Liver (tissue), 3 donors: Measurements from ENCODE around the gene CA10.

Experiments used
- GABPA ChIP-seq, 2 donors: IDR thresholded peaks in 1 of 2; conservative IDR thresholded peaks in 1 of 2; 2 replicates each; pipeline ENCODE4 v1.6.1; 2016; ENCODE audit warnings: antibody characterized with exemption in 2 of 2, mild to moderate bottlenecking in 1 of 2, moderate library complexity in 1 of 2
- JUND ChIP-seq, 2 donors: IDR thresholded peaks; 2 replicates each; pipeline ENCODE4 v1.6.1; 2016; ENCODE audit warnings: antibody characterized with exemption in 2 of 2
- RAD21 ChIP-seq, 2 donors: IDR thresholded peaks; 2 replicates each; pipeline ENCODE4 v1.6.1; 2016; ENCODE audit warnings: antibody characterized with exemption in 2 of 2, mild to moderate bottlenecking in 2 of 2
- YY1 ChIP-seq: IDR thresholded peaks from 2 replicates; pipeline ENCODE4 v1.6.1; 2016; ENCODE audit warnings: antibody characterized with exemption, mild to moderate bottlenecking
- TF ChIP-seq, protein P1 (sequence below): IDR thresholded peaks from 2 replicates; pipeline ENCODE4 v1.6.1; 2016; ENCODE audit warnings: antibody characterized with exemption
- TF ChIP-seq, protein P2 (sequence below): fragments of 150-350 bp; IDR thresholded peaks from 2 replicates; pipeline ENCODE4 v1.5.1; 2017; ENCODE audit warnings: improper control_type of control experiment, low read depth, low read length; ENCODE audit not compliant: missing input control
- TF ChIP-seq, protein P3 (sequence below): IDR thresholded peaks from 2 replicates; pipeline ENCODE4 v1.6.1; 2016; ENCODE audit warnings: antibody characterized with exemption
- TF ChIP-seq, protein P4 (sequence below): IDR thresholded peaks from 2 replicates; pipeline ENCODE4 v1.6.1; 2016; ENCODE audit warnings: antibody characterized with exemption, mild to moderate bottlenecking
- donor health status: healthy.
- donor health status: healthy.

DNA sequence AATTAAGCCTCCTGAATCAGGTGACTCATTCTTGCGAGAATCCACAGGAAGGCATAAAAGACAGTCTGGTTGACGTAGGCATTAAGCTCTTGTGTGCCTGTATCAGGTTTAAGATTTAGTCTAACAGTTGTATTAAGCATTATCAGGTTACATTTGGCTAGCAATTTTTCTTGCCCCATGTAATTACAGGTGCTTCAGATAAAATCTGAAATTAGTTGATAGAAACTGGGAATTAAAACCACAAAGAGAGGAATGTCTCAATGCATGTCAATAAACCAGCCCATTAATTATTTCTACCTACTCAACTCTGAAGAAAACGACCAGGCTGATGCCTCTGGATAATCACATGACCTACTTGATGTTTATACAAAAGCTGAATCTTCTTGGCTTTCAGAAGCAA is 217.2 kb downstream of the CA10 start:
- TF ChIP-seq, protein P1, sequence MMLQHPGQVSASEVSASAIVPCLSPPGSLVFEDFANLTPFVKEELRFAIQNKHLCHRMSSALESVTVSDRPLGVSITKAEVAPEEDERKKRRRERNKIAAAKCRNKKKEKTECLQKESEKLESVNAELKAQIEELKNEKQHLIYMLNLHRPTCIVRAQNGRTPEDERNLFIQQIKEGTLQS, result no peak
- TF ChIP-seq RAD21 (IDR thresholded peaks at IDR 0.05) (no peak), JUND (IDR thresholded peaks at IDR 0.05) (no peak), YY1 (no peak), GABPA (IDR thresholded peaks at IDR 0.05 in 1 of 2, conservative IDR thresholded peaks at IDR 0.05 in 1 of 2) (no peak)
- TF ChIP-seq, protein P2, sequence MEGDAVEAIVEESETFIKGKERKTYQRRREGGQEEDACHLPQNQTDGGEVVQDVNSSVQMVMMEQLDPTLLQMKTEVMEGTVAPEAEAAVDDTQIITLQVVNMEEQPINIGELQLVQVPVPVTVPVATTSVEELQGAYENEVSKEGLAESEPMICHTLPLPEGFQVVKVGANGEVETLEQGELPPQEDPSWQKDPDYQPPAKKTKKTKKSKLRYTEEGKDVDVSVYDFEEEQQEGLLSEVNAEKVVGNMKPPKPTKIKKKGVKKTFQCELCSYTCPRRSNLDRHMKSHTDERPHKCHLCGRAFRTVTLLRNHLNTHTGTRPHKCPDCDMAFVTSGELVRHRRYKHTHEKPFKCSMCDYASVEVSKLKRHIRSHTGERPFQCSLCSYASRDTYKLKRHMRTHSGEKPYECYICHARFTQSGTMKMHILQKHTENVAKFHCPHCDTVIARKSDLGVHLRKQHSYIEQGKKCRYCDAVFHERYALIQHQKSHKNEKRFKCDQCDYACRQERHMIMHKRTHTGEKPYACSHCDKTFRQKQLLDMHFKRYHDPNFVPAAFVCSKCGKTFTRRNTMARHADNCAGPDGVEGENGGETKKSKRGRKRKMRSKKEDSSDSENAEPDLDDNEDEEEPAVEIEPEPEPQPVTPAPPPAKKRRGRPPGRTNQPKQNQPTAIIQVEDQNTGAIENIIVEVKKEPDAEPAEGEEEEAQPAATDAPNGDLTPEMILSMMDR, result no peak
- TF ChIP-seq, protein P3, sequence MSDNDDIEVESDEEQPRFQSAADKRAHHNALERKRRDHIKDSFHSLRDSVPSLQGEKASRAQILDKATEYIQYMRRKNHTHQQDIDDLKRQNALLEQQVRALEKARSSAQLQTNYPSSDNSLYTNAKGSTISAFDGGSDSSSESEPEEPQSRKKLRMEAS, result no peak
- TF ChIP-seq, protein P4, sequence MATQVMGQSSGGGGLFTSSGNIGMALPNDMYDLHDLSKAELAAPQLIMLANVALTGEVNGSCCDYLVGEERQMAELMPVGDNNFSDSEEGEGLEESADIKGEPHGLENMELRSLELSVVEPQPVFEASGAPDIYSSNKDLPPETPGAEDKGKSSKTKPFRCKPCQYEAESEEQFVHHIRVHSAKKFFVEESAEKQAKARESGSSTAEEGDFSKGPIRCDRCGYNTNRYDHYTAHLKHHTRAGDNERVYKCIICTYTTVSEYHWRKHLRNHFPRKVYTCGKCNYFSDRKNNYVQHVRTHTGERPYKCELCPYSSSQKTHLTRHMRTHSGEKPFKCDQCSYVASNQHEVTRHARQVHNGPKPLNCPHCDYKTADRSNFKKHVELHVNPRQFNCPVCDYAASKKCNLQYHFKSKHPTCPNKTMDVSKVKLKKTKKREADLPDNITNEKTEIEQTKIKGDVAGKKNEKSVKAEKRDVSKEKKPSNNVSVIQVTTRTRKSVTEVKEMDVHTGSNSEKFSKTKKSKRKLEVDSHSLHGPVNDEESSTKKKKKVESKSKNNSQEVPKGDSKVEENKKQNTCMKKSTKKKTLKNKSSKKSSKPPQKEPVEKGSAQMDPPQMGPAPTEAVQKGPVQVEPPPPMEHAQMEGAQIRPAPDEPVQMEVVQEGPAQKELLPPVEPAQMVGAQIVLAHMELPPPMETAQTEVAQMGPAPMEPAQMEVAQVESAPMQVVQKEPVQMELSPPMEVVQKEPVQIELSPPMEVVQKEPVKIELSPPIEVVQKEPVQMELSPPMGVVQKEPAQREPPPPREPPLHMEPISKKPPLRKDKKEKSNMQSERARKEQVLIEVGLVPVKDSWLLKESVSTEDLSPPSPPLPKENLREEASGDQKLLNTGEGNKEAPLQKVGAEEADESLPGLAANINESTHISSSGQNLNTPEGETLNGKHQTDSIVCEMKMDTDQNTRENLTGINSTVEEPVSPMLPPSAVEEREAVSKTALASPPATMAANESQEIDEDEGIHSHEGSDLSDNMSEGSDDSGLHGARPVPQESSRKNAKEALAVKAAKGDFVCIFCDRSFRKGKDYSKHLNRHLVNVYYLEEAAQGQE, result no peak
